BE2C (cell line): ENCODE results near the gene TNPO3.
A peak's percentile ranks its signal among the peaks of the same experiment; 100 is the strongest.

Source experiments
- DNase-seq: peaks from one replicate; pipeline ENCODE4 v3.0.0-alpha.2; 2020
- H3K27me3 ChIP-seq: fragments of 250-450 bp; sonication (Bioruptor Pico); 2 replicates; pipeline ENCODE4 v1.5.1; 2020; ENCODE audit warnings: mild to moderate bottlenecking
- H3K36me3 ChIP-seq: fragments of 250-450 bp; sonication (Bioruptor Pico); 2 replicates; pipeline ENCODE4 v1.5.1; 2020; ENCODE audit warnings: mild to moderate bottlenecking
- H3K4me1 ChIP-seq: fragments of 250-450 bp; sonication (Bioruptor Pico); 2 replicates; pipeline ENCODE4 v1.5.1; 2020
- H3K4me3 ChIP-seq: 2 replicates; pipeline ENCODE4 v1.5.1; 2011; ENCODE audit warnings: low read depth, low read length
- H3K9me3 ChIP-seq: fragments of 250-450 bp; sonication (Bioruptor Pico); 2 replicates; pipeline ENCODE4 v1.5.1; 2020
- CTCF ChIP-seq: IDR thresholded peaks from 2 replicates; pipeline ENCODE4 v1.5.1; 2012; ENCODE audit warnings: mild to moderate bottlenecking, low read depth, low read length

The TNPO3 gene

GRCh38 chr7:129095258-129095657 is 40.3 kb upstream of the TNPO3 start:
- no peaks in the 10 kb centered on the region for H3K27me3 ChIP-seq
- TF ChIP-seq CTCF = no peak
- no peaks in the 10 kb centered on the region for H3K9me3 ChIP-seq
- no peaks in the 10 kb centered on the region for H3K4me1 ChIP-seq
- H3K4me3 ChIP-seq = no peak overlapping the region
- DNase-seq = no peak
- no peaks in the 10 kb centered on the region for H3K36me3 ChIP-seq

- no peaks in the 10 kb centered on the region for H3K9me3 ChIP-seq
- no peak overlapping the region for H3K4me3 ChIP-seq
- TF ChIP-seq CTCF = no peak
- no peaks in the 10 kb centered on the region for H3K27me3 ChIP-seq
- no peaks in the 10 kb centered on the region for H3K4me1 ChIP-seq
- DNase-seq = no peak
- H3K36me3 ChIP-seq = no peaks in the 10 kb centered on the region
Measured at GRCh38 chr7:129094501-129094900, 39.6 kb upstream of the TNPO3 start.

GRCh38 chr7:129093867-129094456 is 39.1 kb upstream of the TNPO3 start:
- DNase-seq = no peak
- no peak for TF ChIP-seq CTCF
- Histone ChIP-seq H3K4me3 (no peak overlapping the region), H3K36me3 (no peaks in the 10 kb centered on the region), H3K9me3 (no peaks in the 10 kb centered on the region), H3K4me1 (no peaks in the 10 kb centered on the region), H3K27me3 (no peaks in the 10 kb centered on the region)

- Histone ChIP-seq H3K27me3 (no peaks in the 10 kb centered on the region), H3K9me3 (no peaks in the 10 kb centered on the region), H3K4me3 (no peak overlapping the region), H3K4me1 (no peaks in the 10 kb centered on the region), H3K36me3 (no peaks in the 10 kb centered on the region)
- TF ChIP-seq CTCF = peak; percentile 100
- peak; percentile 85 for DNase-seq
Measured at GRCh38 chr7:129091484-129092002, 36.6 kb upstream of the TNPO3 start.

GRCh38 chr7:129090300-129090907 is 35.5 kb upstream of the TNPO3 start:
- H3K36me3 ChIP-seq = no peaks in the 10 kb centered on the region
- H3K4me1 ChIP-seq = no peaks in the 10 kb centered on the region
- no peaks in the 10 kb centered on the region for H3K9me3 ChIP-seq
- DNase-seq = no peak
- H3K27me3 ChIP-seq = no peaks in the 10 kb centered on the region
- no peak for TF ChIP-seq CTCF
- no peak overlapping the region for H3K4me3 ChIP-seq

- no peaks in the 10 kb centered on the region for H3K4me1 ChIP-seq
- no peak for DNase-seq
- no peaks in the 10 kb centered on the region for H3K9me3 ChIP-seq
- no peaks in the 10 kb centered on the region for H3K36me3 ChIP-seq
- no peak for TF ChIP-seq CTCF
- no peak overlapping the region for H3K4me3 ChIP-seq
- H3K27me3 ChIP-seq = no peaks in the 10 kb centered on the region
Measured at GRCh38 chr7:129089521-129090212, 34.8 kb upstream of the TNPO3 start.
